B cell (primary cell): Measurements from ENCODE around the gene TNIP1. TPM values are rescaled to one million over a fixed set of nuclear protein-coding genes. Genes with fewer than 3 reads are reported as not detected.

Experiments used
- ATAC-seq: fragments of 200-7000 bp; cut with Tn5 transposase; one replicate; pipeline ENCODE4 v1.10.0; 2021; ENCODE audit warnings: low read depth, mild to moderate bottlenecking, moderate number of reproducible peaks, moderate library complexity
- CTCF ChIA-PET: fragments of 350-600 bp; sonication (Branson Sonifier 250); formaldehyde crosslinking; loops from one replicate; lab custom pipeline; 2021; ENCODE audit warnings: antibody characterized with exemption, inconsistent platforms; lab: Charles Lee
- POLR2A ChIA-PET: fragments of 350-600 bp; sonication (Branson Sonifier 250); formaldehyde crosslinking; loops from one replicate; lab custom pipeline; 2021; ENCODE audit warnings: antibody characterized with exemption; lab: Charles Lee
- DNase-seq: peaks from one replicate; pipeline ENCODE4 v3.0.0; 2013
- H2AFZ ChIP-seq: 2 replicates; pipeline ENCODE4 v1.6.1; 2012; ENCODE audit warnings: mild to moderate bottlenecking, low read depth, low read length; ENCODE audit not compliant: insufficient read depth, poor library complexity, severe bottlenecking
- H3K27ac ChIP-seq, 2 donors: 1 replicate in 1 of 2; 2 replicates in 1 of 2; pipeline ENCODE4 v1.5.1; 2012 to 2013; ENCODE audit warnings: low read length in 2 of 2, mild to moderate bottlenecking in 2 of 2, moderate library complexity in 1 of 2
- H3K27me3 ChIP-seq, 4 experiments: fragments of 200-600 bp in 1 of 4; sonication (generic) in 1 of 4; replicated peaks in 1 of 4; 1 replicate in 2 of 4; 2 replicates in 2 of 4; pipeline versions ENCODE4 v1.6.1 to v1.7.0; 2013 to 2016; ENCODE audit warnings: low read length in 3 of 4, mild to moderate bottlenecking in 2 of 4, mixed read lengths in 1 of 4, moderate library complexity in 1 of 4; ENCODE audit not compliant: insufficient read depth in 4 of 4, control insufficient read depth in 3 of 4; ENCODE audit errors: control extremely low read depth in 1 of 4
- H3K36me3 ChIP-seq, 2 experiments: replicated peaks in 1 of 2; 1 replicate in 1 of 2; 2 replicates in 1 of 2; pipeline versions ENCODE4 v1.6.1 to v1.7.1; 2013; ENCODE audit warnings: low read length in 1 of 2; ENCODE audit not compliant: insufficient read depth in 2 of 2, control insufficient read depth in 1 of 2; ENCODE audit errors: control extremely low read depth in 1 of 2, extremely low read depth in 1 of 2
- H3K4me1 ChIP-seq, 2 donors: fragments of 200-600 bp in 1 of 2; sonication (generic) in 1 of 2; 1 replicate in 1 of 2; 2 replicates in 1 of 2; pipeline versions ENCODE4 v1.5.1 to v1.6.1; 2013 to 2017; ENCODE audit warnings: low read length in 2 of 2; ENCODE audit not compliant: control insufficient read depth in 2 of 2, insufficient read depth in 2 of 2
- H3K4me2 ChIP-seq: replicated peaks from 2 replicates; pipeline ENCODE3; 2012; ENCODE audit warnings: mild to moderate bottlenecking, low read depth, low read length; ENCODE audit not compliant: poor library complexity, severe bottlenecking
- H3K4me3 ChIP-seq, 5 experiments: fragments of 200-600 bp in 1 of 5; sonication (generic) in 1 of 5; 1 replicate in 3 of 5; 2 replicates in 2 of 5; pipeline versions ENCODE4 v1.5.1 to v1.7.0; 2011 to 2016; ENCODE audit warnings: low read length in 4 of 5, mild to moderate bottlenecking in 4 of 5, low read depth in 2 of 5, control low read depth in 1 of 5, moderate library complexity in 1 of 5; ENCODE audit not compliant: insufficient read depth in 1 of 5; ENCODE audit errors: control extremely low read depth in 1 of 5, extremely low read depth in 1 of 5
- H3K79me2 ChIP-seq: fragments of 200-600 bp; sonication (generic); one replicate; pipeline ENCODE4 v1.6.0; 2016; ENCODE audit warnings: low read length; ENCODE audit not compliant: control insufficient read depth, insufficient read depth
- H3K9ac ChIP-seq: fragments of 200-600 bp; sonication (generic); 2 replicates; pipeline ENCODE4 v1.6.1; 2017; ENCODE audit warnings: mild to moderate bottlenecking, low read length, moderate library complexity
- H3K9me3 ChIP-seq, 3 donors: one replicate each; pipeline versions ENCODE4 v1.6.1 to v1.7.1; 2013; ENCODE audit warnings: low read length in 2 of 3; ENCODE audit not compliant: control insufficient read depth in 2 of 3, insufficient read depth in 1 of 3; ENCODE audit errors: control extremely low read depth in 1 of 3
- H4K20me1 ChIP-seq: 2 replicates; pipeline ENCODE4 v1.6.0; 2012; ENCODE audit warnings: mild to moderate bottlenecking, low read length; ENCODE audit not compliant: insufficient read depth, control insufficient read depth, poor library complexity, severe bottlenecking
- H3K27ac Mint-ChIP-seq: one replicate; pipeline ENCODE4 v1.8.0; 2021; ENCODE audit warnings: mixed read lengths
- H3K27me3 Mint-ChIP-seq: one replicate; pipeline ENCODE4 v1.8.0; 2021; ENCODE audit warnings: mixed read lengths
- H3K4me1 Mint-ChIP-seq: one replicate; pipeline ENCODE4 v1.8.0; 2021; ENCODE audit warnings: mixed read lengths
- H3K4me3 Mint-ChIP-seq: one replicate; pipeline ENCODE4 v1.8.0; 2021; ENCODE audit warnings: mixed read lengths
- H3K9me3 Mint-ChIP-seq: one replicate; pipeline ENCODE4 v1.8.0; 2022; ENCODE audit warnings: mixed read lengths; ENCODE audit not compliant: insufficient read depth
- CTCF ChIP-seq: fragments of 200-600 bp; IDR thresholded peaks from one replicate; pipeline ENCODE4 v1.8.0; 2022; ENCODE audit warnings: antibody characterized with exemption, mild to moderate bottlenecking
- EZH2 ChIP-seq: IDR thresholded peaks from 2 replicates; pipeline ENCODE4 v1.6.1; 2012; ENCODE audit warnings: borderline replicate concordance, low read depth, mild to moderate bottlenecking, moderate library complexity, low read length; ENCODE audit not compliant: insufficient read depth, poor library complexity, severe bottlenecking
- WGBS: methylation state at CpG from one replicate; pipeline ENCODE4 v1.1.5; 2013; ENCODE audit warnings: missing lambda C conversion rate; ENCODE audit not compliant: insufficient coverage; 5-methylcytosine and 5-hydroxymethylcytosine counted together
- intact Hi-C: fragments of 100-400 bp; cut with micrococcal nuclease; formaldehyde crosslinking; loops from one replicate; pipeline ENCODE4 v1.10.0; 2022
- polyA plus RNA-seq: library from polyadenylated mRNA; depleted of rRNA; stranded (reverse); fragments of >200 nt; gene quantifications from 2 replicates; pipeline ENCODE4 v1.2.3, GENCODE V29; 2012
- total RNA-seq, 2 donors: library from RNA; stranded (reverse); fragments of 120-200 nt in 1 of 2; gene quantifications; 1 replicate in 1 of 2; 2 replicates in 1 of 2; pipeline versions ENCODE4 v1.2.3 to v1.2.4, GENCODE V29; 2013 to 2022

Gene TNIP1
- total and polyA plus RNA-seq, 2 donors (not counting 1 experiment from before 2014, with no cell fraction given): 108 to 294 TPM

- POLR2A ChIA-PET: no interaction called here
- DNase-seq (no peak), ATAC-seq (no peak)
- Histone ChIP-seq H3K4me3 (no peak overlapping the region), H4K20me1 (peaks cover 18% of the 10 kb centered on the region), H3K4me1 (no peaks in the 10 kb centered on the region), H3K27ac (no peak overlapping the region), H3K27me3 (no peaks in the 10 kb centered on the region), H3K9me3 (no peaks in the 10 kb centered on the region), H3K79me2 (no peaks in the 10 kb centered on the region), H3K36me3 (peaks cover 0 to 55% of the 10 kb centered on the region in 2 experiments), H3K4me2 (no peak overlapping the region), H2AFZ (no peak overlapping the region), H3K9ac (no peak overlapping the region)
- H3K27me3 Mint-ChIP-seq: no peaks in the 10 kb centered on the region
- no peak for TF ChIP-seq EZH2
- TF ChIP-seq CTCF: no peak
- H3K27ac Mint-ChIP-seq: no peak overlapping the region
- no peaks in the 10 kb centered on the region for H3K9me3 Mint-ChIP-seq
- CTCF ChIA-PET: no interaction called here
- intact Hi-C loops: no loop called here
- 94% methylated on average over 8 of the region's 11 CpGs for WGBS
- no peaks in the 10 kb centered on the region for H3K4me1 Mint-ChIP-seq
- H3K4me3 Mint-ChIP-seq: no peak overlapping the region
Measured at GRCh38 chr5:151027961-151028479, 52.8 kb downstream of the TNIP1 start.

- Mint-ChIP-seq H3K27me3 (no peaks in the 10 kb centered on the region), H3K4me1 (peaks cover 3% of the 10 kb centered on the region), H3K9me3 (no peaks in the 10 kb centered on the region), H3K27ac (no peak overlapping the region), H3K4me3 (no peak overlapping the region)
- Histone ChIP-seq H3K9me3 (no peaks in the 10 kb centered on the region), H3K27ac (no peak overlapping the region), H3K4me1 (no peaks in the 10 kb centered on the region), H3K9ac (no peak overlapping the region), H3K4me2 (no peak overlapping the region), H2AFZ (no peak overlapping the region), H3K27me3 (no peaks in the 10 kb centered on the region), H4K20me1 (peaks cover 8% of the 10 kb centered on the region), H3K36me3 (peaks cover 0 to 47% of the 10 kb centered on the region in 2 experiments), H3K4me3 (no peak overlapping the region), H3K79me2 (no peaks in the 10 kb centered on the region)
- CTCF ChIA-PET: interaction anchor here (1.4 kb wide), 1 partner anchor 139 kb away, joined by 3 read pairs; no protein-coding TSS in a partner anchor
- DNase-seq (no peak), ATAC-seq (no peak)
- POLR2A ChIA-PET: no interaction called here
- intact Hi-C loops: no loop called here
- 96% methylated on average over 7 of the region's 7 CpGs for WGBS
- TF ChIP-seq EZH2 (no peak), CTCF (no peak)
Measured at GRCh38 chr5:151026679-151027078, 54.2 kb downstream of the TNIP1 start.
